ENCODE data around the gene BBS9.

Gene BBS9

DNA sequence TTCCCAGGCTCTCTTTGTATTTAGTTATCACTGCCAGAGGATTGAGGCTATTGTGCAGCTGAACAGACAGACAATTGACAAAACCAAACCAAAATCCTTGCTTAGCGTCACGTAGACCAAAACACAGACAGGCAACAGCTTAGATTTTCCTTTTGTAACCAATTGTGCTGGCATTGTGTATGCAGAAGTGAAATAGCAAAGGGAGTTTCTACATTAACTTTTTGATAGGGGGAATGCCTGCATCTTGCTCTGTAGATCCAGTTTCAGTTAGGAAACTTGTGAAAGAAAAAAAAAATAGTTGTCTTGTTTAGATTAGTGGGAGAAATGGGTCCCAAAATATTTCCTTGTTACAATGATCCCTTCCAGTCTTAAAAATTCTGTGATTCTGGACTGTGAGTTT, 333.8 kb downstream of the BBS9 start:
- Histone ChIP-seq H3K79me2 (ENCODE audit: low read length) (no peaks in the 10 kb centered on the region), H3K9ac (ENCODE audit: low read length) (no peak overlapping the region), H2AFZ (ENCODE audit: low read length) (no peak overlapping the region), H3K4me1 (ENCODE audit: low read length) (no peaks in the 10 kb centered on the region), H4K20me1 (ENCODE audit: insufficient read depth, low read length) (no peaks in the 10 kb centered on the region), H3F3A (ENCODE audit: insufficient read depth, low read length) (no peaks in the 10 kb centered on the region), H3K9me3 (replicated peaks; ENCODE audit: insufficient read depth, low read length) (no peaks in the 10 kb centered on the region), H3K4me2 (ENCODE audit: low read depth, low read length) (no peak overlapping the region), H3K4me3 (ENCODE audit: low read length) (no peak overlapping the region), H3K27me3 (replicated peaks; ENCODE audit: insufficient read depth, low read length) (no peaks in the 10 kb centered on the region), H3K36me3 (replicated peaks; ENCODE audit: insufficient read depth, low read length) (no peaks in the 10 kb centered on the region), H3K27ac (ENCODE audit: low read length) (no peak overlapping the region), H3K9me2 (replicated peaks; ENCODE audit: insufficient read depth, low read length) (no peaks in the 10 kb centered on the region)
- DNase-seq = no peak
- TF ChIP-seq EZH2phosphoT487 (IDR thresholded peaks at IDR 0.05; ENCODE audit: low read length) (no peak), EZH2 (optimal IDR thresholded peaks at IDR 0.05; ENCODE audit: low read depth, low read length) (no peak)
- TF ChIP-seq, protein P1, sequence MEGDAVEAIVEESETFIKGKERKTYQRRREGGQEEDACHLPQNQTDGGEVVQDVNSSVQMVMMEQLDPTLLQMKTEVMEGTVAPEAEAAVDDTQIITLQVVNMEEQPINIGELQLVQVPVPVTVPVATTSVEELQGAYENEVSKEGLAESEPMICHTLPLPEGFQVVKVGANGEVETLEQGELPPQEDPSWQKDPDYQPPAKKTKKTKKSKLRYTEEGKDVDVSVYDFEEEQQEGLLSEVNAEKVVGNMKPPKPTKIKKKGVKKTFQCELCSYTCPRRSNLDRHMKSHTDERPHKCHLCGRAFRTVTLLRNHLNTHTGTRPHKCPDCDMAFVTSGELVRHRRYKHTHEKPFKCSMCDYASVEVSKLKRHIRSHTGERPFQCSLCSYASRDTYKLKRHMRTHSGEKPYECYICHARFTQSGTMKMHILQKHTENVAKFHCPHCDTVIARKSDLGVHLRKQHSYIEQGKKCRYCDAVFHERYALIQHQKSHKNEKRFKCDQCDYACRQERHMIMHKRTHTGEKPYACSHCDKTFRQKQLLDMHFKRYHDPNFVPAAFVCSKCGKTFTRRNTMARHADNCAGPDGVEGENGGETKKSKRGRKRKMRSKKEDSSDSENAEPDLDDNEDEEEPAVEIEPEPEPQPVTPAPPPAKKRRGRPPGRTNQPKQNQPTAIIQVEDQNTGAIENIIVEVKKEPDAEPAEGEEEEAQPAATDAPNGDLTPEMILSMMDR (IDR thresholded peaks at IDR 0.05; ENCODE audit: low read length) = no peak

DNA sequence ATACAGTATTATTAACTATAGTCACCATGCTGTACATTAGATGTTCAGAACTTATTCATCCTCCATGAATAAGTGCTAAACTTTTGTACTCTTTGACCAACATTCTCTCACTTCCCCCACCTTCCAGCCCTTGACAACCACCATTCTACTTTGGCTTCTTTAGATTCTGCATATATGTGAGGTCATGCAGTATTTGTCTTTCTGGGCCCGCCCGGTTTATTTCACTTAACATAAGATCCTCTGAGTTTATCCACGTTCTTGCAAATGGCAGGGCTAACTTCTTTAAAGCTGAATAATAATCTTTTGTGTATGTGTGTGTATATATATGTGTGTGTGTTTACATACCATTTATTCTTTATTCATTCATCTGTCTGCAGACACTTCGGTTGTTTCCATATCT, 336.8 kb downstream of the BBS9 start:
- no peaks in the 10 kb centered on the region for H3K36me3 ChIP-seq (replicated peaks; ENCODE audit: insufficient read depth, low read length)
- DNase-seq = no peak
- H3K4me1 ChIP-seq (ENCODE audit: low read length) = no peaks in the 10 kb centered on the region
- no peaks in the 10 kb centered on the region for H4K20me1 ChIP-seq (ENCODE audit: insufficient read depth, low read length)
- no peak overlapping the region for H3K9ac ChIP-seq (ENCODE audit: low read length)
- H2AFZ ChIP-seq (ENCODE audit: low read length) = no peak overlapping the region
- no peaks in the 10 kb centered on the region for H3K9me2 ChIP-seq (replicated peaks; ENCODE audit: insufficient read depth, low read length)
- H3K4me2 ChIP-seq (ENCODE audit: low read depth, low read length) = no peak overlapping the region
- no peaks in the 10 kb centered on the region for H3F3A ChIP-seq (ENCODE audit: insufficient read depth, low read length)
- H3K27me3 ChIP-seq (replicated peaks; ENCODE audit: insufficient read depth, low read length) = no peaks in the 10 kb centered on the region
- TF ChIP-seq, protein P1 (IDR thresholded peaks at IDR 0.05; ENCODE audit: low read length) = no peak
- TF ChIP-seq EZH2phosphoT487 (IDR thresholded peaks at IDR 0.05; ENCODE audit: low read length) (no peak), EZH2 (optimal IDR thresholded peaks at IDR 0.05; ENCODE audit: low read depth, low read length) (no peak)
- H3K27ac ChIP-seq (ENCODE audit: low read length) = no peak overlapping the region
- H3K9me3 ChIP-seq (replicated peaks; ENCODE audit: insufficient read depth, low read length) = no peaks in the 10 kb centered on the region
- H3K4me3 ChIP-seq (ENCODE audit: low read length) = no peak overlapping the region
- no peaks in the 10 kb centered on the region for H3K79me2 ChIP-seq (ENCODE audit: low read length)

GRCh38 chr7:33471636-33472242, 342.4 kb downstream of the BBS9 start:
- H3K9me2 ChIP-seq (replicated peaks; ENCODE audit: insufficient read depth, low read length) = no peaks in the 10 kb centered on the region
- no peaks in the 10 kb centered on the region for H3K36me3 ChIP-seq (replicated peaks; ENCODE audit: insufficient read depth, low read length)

More at GRCh38 chr7:33471636-33472242, 342.4 kb downstream of the BBS9 start:
- H3K4me2 ChIP-seq (ENCODE audit: low read depth, low read length) = no peak overlapping the region
- TF ChIP-seq, protein P1 (IDR thresholded peaks at IDR 0.05; ENCODE audit: low read length) = no peak
- TF ChIP-seq EZH2 (optimal IDR thresholded peaks at IDR 0.05; ENCODE audit: low read depth, low read length) = no peak
- no peak for TF ChIP-seq EZH2phosphoT487 (IDR thresholded peaks at IDR 0.05; ENCODE audit: low read length)
- no peak overlapping the region for H2AFZ ChIP-seq (ENCODE audit: low read length)
- no peak overlapping the region for H3K9ac ChIP-seq (ENCODE audit: low read length)
- H3F3A ChIP-seq (ENCODE audit: insufficient read depth, low read length) = no peaks in the 10 kb centered on the region
- no peak overlapping the region for H3K27ac ChIP-seq (ENCODE audit: low read length)
- no peaks in the 10 kb centered on the region for H3K4me1 ChIP-seq (ENCODE audit: low read length)
- H3K27me3 ChIP-seq (replicated peaks; ENCODE audit: insufficient read depth, low read length) = no peaks in the 10 kb centered on the region
- no peaks in the 10 kb centered on the region for H3K9me3 ChIP-seq (replicated peaks; ENCODE audit: insufficient read depth, low read length)
- no peaks in the 10 kb centered on the region for H3K79me2 ChIP-seq (ENCODE audit: low read length)
- no peaks in the 10 kb centered on the region for H4K20me1 ChIP-seq (ENCODE audit: insufficient read depth, low read length)
- no peak for DNase-seq
- no peak overlapping the region for H3K4me3 ChIP-seq (ENCODE audit: low read length)
